Fibroblast of lung (primary cell): ENCODE results near the gene MTA2. TPM values are rescaled to one million over a fixed set of nuclear protein-coding genes. Genes with fewer than 3 reads are reported as not detected.
"Not testable (repeated sequence)": the region's sequence is repeated elsewhere in the genome, so short reads cannot be mapped to it uniquely, and the experiment has no call there.

ENCODE experiments used
- DNase-seq, 2 donors: peaks; one replicate each; pipeline versions ENCODE4 v3.0.0 to v3.0.0-alpha.2; 2010; ENCODE audit warnings: low read depth in 2 of 2
- H2AFZ ChIP-seq: 2 replicates; pipeline ENCODE4 v1.5.1; 2012; ENCODE audit warnings: low read length, control low read depth, inconsistent platforms
- H3K27ac ChIP-seq: 2 replicates; pipeline ENCODE4 v1.5.1; 2011; ENCODE audit warnings: low read length, control low read depth; ENCODE audit not compliant: insufficient read depth
- H3K27me3 ChIP-seq: 2 replicates; pipeline ENCODE4 v1.5.1; 2011; ENCODE audit warnings: mild to moderate bottlenecking, low read length; ENCODE audit not compliant: control insufficient read depth, insufficient read depth
- H3K36me3 ChIP-seq: 2 replicates; pipeline ENCODE4 v1.5.1; 2011; ENCODE audit warnings: low read length; ENCODE audit not compliant: control insufficient read depth, insufficient read depth
- H3K4me1 ChIP-seq: 2 replicates; pipeline ENCODE4 v1.5.1; 2011; ENCODE audit warnings: low read length; ENCODE audit not compliant: control insufficient read depth, insufficient read depth; ENCODE audit errors: extremely low read depth
- H3K4me2 ChIP-seq: 2 replicates; pipeline ENCODE4 v1.5.1; 2011; ENCODE audit warnings: low read length, control low read depth; ENCODE audit not compliant: insufficient read depth; ENCODE audit errors: extremely low read depth
- H3K4me3 ChIP-seq, 4 experiments: fragments of 200-600 bp in 1 of 4; sonication (generic) in 1 of 4; replicated peaks in 1 of 4; 2 replicates each; pipeline ENCODE4 v1.5.1; 2011 to 2016; ENCODE audit warnings: low read length in 4 of 4, low read depth in 3 of 4, mild to moderate bottlenecking in 3 of 4, control low read depth in 2 of 4, inconsistent platforms in 1 of 4, mixed read lengths in 1 of 4; ENCODE audit not compliant: insufficient read depth in 1 of 4; ENCODE audit errors: control extremely low read depth in 1 of 4
- H3K79me2 ChIP-seq: 2 replicates; pipeline ENCODE4 v1.5.1; 2012; ENCODE audit warnings: mild to moderate bottlenecking, low read length, inconsistent platforms; ENCODE audit not compliant: control insufficient read depth, insufficient read depth
- H3K9ac ChIP-seq: 2 replicates; pipeline ENCODE4 v1.5.1; 2011; ENCODE audit warnings: mild to moderate bottlenecking, low read length, control low read depth; ENCODE audit not compliant: insufficient read depth
- H3K9me3 ChIP-seq: 2 replicates; pipeline ENCODE4 v1.5.1; 2012; ENCODE audit warnings: low read depth, low read length; ENCODE audit not compliant: control insufficient read depth, insufficient read depth
- H4K20me1 ChIP-seq: 2 replicates; pipeline ENCODE4 v1.5.1; 2011; ENCODE audit warnings: low read length; ENCODE audit not compliant: control insufficient read depth, insufficient read depth; ENCODE audit errors: extremely low read depth
- EZH2 ChIP-seq: IDR thresholded peaks from 2 replicates; pipeline ENCODE4 v1.5.1; 2012; ENCODE audit warnings: low read length, control low read depth, mild to moderate bottlenecking; ENCODE audit errors: missing control alignments
- polyA plus RNA-seq, 2 donors: library from polyadenylated mRNA; depleted of rRNA in 1 of 2; stranded (reverse) in 1 of 2; unstranded in 1 of 2; fragments of >200 nt; gene quantifications; 2 replicates each; pipeline ENCODE4 v1.2.1, GENCODE V29; 2011 to 2012; ENCODE audit warnings: missing spikeins in 1 of 2
- total RNA-seq: library from RNA; depleted of rRNA; stranded (reverse); fragments of >200 nt; gene quantifications from 2 replicates; pipeline ENCODE4 v1.2.1, GENCODE V29; 2014
- TF ChIP-seq, protein P1 (sequence below), 2 donors: IDR thresholded peaks in 1 of 2; conservative IDR thresholded peaks in 1 of 2; 1 replicate in 1 of 2; 2 replicates in 1 of 2; pipeline ENCODE4 v1.5.1; 2011 to 2012; ENCODE audit warnings: low read length in 2 of 2, control low read depth in 1 of 2, inconsistent platforms in 1 of 2, low read depth in 1 of 2, mild to moderate bottlenecking in 1 of 2

Gene MTA2
- total and polyA plus RNA-seq, 2 donors (not counting 1 experiment from before 2014, with no cell fraction given): 31.4 to 117 TPM

DNA sequence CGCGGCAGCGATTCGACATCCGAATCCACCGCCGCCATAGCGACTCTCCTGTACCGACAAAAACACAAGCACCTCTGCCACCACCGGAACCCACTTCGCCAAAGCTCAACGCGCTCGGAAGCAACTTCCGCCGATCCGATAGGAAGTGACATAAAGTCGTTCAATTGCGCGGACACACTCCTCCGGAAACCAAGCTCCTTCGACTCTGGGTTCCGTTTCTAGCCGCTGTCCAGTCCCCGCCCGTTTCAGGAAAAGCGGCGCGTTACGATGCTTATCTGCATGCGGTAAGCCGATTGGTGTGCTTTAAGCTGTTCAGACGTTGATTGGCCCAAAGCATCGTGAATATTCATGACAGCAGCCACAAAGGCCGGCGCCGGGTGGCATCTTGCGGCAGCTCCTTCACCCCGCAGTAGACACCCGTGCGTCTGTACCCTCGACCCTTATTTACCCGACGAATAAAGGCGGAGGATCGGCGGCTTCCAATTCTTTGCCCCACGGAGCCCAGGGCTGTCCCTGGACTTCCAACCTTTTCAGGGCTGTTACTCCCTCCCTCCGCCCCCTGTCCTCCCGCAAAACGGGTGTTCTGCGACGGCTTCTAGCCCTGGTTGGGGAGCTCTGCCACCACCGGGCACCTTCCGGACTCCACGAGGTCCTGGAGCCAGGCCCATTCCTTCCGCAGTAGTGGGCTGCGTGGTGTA, 10.1 kb downstream of the MTA2 start, which contains the start of gene TUT1:
TSS of gene TUT1 (minus strand) at position 76 of the 698 bp plus-strand sequence. CDS start at position 38, 38 bp downstream.
- Histone ChIP-seq H3K79me2 (peaks cover 8% of the 10 kb centered on the region), H3K36me3 (peaks cover 16% of the 10 kb centered on the region), H3K9ac (peak within 1 kb of the TSS; percentile 80), H4K20me1 (no peaks in the 10 kb centered on the region), H3K4me1 (peaks cover 10% of the 10 kb centered on the region), H2AFZ (peak within 1 kb of the TSS; percentile 85), H3K27me3 (no peaks in the 10 kb centered on the region), H3K4me2 (peak within 1 kb of the TSS; percentile 99), H3K4me3 (peak within 1 kb of the TSS; percentile 83 to 90 (median 84)), H3K27ac (peak within 1 kb of the TSS; percentile 91), H3K9me3 (no peaks in the 10 kb centered on the region)
- TF ChIP-seq, protein P1, sequence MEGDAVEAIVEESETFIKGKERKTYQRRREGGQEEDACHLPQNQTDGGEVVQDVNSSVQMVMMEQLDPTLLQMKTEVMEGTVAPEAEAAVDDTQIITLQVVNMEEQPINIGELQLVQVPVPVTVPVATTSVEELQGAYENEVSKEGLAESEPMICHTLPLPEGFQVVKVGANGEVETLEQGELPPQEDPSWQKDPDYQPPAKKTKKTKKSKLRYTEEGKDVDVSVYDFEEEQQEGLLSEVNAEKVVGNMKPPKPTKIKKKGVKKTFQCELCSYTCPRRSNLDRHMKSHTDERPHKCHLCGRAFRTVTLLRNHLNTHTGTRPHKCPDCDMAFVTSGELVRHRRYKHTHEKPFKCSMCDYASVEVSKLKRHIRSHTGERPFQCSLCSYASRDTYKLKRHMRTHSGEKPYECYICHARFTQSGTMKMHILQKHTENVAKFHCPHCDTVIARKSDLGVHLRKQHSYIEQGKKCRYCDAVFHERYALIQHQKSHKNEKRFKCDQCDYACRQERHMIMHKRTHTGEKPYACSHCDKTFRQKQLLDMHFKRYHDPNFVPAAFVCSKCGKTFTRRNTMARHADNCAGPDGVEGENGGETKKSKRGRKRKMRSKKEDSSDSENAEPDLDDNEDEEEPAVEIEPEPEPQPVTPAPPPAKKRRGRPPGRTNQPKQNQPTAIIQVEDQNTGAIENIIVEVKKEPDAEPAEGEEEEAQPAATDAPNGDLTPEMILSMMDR (conservative IDR thresholded peaks at IDR 0.05 in 1 of 2, IDR thresholded peaks at IDR 0.05 in 1 of 2; ENCODE audit: low read depth in 1 of 2, low read length in 2 of 2): no peak
- TF ChIP-seq EZH2: no peak
- peak; percentile 99 to 100 for DNase-seq

DNA sequence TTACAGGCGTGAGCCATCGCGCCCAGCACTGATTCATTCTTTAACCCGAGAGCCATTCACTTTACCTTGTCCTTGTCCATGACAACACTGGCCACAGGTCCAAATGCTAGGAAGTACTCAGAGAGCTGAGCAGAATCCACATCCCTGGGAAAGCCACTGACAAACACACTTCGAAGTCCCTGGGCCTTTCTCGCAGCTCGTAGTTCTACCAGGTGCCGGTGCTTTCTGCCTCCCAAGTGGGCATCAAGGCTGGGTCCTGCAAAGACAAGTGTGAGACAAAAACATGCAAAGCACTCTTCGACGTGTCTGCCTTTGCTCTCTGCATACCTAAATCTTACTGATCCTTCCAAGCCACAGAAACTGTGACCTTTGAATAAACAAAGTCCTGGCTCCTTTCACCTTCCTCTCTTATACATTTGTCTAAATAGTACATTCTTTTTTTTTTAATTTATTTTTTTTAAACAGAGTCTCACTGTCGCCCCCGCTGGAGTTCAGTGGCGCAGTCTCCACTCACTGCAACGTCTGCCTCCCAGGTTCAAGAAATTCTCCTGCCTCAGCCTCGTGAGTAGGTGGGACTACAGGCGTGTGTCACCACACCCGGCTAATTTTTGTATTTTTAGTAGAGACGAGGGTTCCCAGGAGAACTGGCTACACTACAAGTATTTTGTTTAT, 12.6 kb downstream of the MTA2 start:
- Histone ChIP-seq H3K36me3 (peaks cover 9% of the 10 kb centered on the region), H3K27ac (no peak overlapping the region), H3K27me3 (no peaks in the 10 kb centered on the region), H3K79me2 (peaks cover 8% of the 10 kb centered on the region), H2AFZ (no peak overlapping the region), H4K20me1 (no peaks in the 10 kb centered on the region), H3K9me3 (no peaks in the 10 kb centered on the region), H3K4me2 (no peak overlapping the region), H3K4me1 (peaks cover 10% of the 10 kb centered on the region), H3K9ac (no peak overlapping the region), H3K4me3 (no peak overlapping the region)
- TF ChIP-seq EZH2: no peak
- TF ChIP-seq, protein P1 (conservative IDR thresholded peaks at IDR 0.05 in 1 of 2, IDR thresholded peaks at IDR 0.05 in 1 of 2; ENCODE audit: low read depth in 1 of 2, low read length in 2 of 2): peak; percentile 22 to 44
- peak in 1 of 2 donors; percentile 21 for DNase-seq

DNA sequence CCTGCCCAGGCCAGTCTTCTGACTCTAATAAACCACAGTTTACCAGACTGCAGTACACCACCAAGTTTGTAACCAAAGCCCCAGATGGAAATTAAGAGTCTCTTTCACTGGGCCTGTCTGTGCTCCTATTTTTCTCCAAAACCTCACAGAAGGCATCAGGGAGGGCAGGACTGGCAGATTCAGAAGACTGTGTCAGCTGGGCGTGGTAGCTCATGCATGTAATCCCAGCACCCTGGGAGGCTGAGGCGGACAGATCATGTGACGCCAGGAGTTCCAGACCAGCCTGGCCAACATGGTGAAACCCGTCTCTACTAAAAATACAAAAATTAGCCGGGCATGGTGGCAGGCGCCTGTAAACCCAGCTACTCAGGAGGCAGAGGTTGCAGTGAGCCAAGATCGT, 16.3 kb downstream of the MTA2 start:
- H3K4me1 ChIP-seq, H4K20me1 ChIP-seq, H3K27me3 ChIP-seq, H3K79me2 ChIP-seq, H3K9ac ChIP-seq, H3K4me2 ChIP-seq, H3K36me3 ChIP-seq, DNase-seq, H2AFZ ChIP-seq, H3K27ac ChIP-seq, H3K9me3 ChIP-seq, H3K4me3 ChIP-seq: not testable (repeated sequence)

DNA sequence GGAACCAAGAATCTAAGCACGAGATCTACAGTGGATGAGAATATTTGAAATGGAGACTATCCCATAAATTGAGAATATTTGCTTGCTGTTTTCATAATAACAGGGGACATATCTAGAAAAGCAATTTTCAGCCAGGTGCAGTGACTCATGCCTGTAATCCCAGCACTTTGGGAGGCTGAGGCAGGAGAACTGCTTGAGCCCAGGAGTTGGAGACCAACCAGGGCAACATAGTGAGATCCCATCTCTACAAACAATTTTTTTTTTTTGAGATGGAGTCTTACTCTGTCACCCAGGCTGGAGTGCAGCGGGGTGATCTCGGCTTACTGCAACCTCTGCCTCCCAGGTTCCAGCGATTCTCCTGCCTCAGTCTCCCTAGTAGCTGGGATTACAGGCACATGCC, 19.9 kb downstream of the MTA2 start:
- H3K27me3 ChIP-seq, H3K79me2 ChIP-seq, H3K4me3 ChIP-seq, H3K4me2 ChIP-seq, H4K20me1 ChIP-seq, H3K9me3 ChIP-seq, DNase-seq, H3K36me3 ChIP-seq, H3K9ac ChIP-seq, H3K27ac ChIP-seq, H2AFZ ChIP-seq, H3K4me1 ChIP-seq: not testable (repeated sequence)
